ENCODE results near the gene WDR3.

WDR3 gene

DNA sequence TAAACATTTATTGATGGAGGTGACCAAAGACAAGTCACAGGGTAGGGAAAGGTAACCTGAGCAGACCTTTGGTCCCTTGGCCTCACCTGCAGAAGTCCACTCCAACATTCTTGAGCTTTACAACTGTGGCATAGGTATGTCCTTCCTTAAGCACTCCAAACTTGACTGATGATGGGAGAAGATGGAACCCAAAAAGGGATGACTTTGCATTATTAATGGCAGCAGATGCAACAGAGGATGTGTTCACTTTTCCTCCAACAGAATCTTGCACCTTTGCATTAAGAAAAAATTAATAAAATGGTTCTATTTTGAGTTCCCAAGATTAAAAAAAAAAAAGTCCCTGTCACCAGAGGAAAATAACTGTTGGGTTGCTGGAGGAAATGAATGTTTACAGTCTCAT, 42.2 kb downstream of the WDR3 start:
- TF ChIP-seq, protein P1, sequence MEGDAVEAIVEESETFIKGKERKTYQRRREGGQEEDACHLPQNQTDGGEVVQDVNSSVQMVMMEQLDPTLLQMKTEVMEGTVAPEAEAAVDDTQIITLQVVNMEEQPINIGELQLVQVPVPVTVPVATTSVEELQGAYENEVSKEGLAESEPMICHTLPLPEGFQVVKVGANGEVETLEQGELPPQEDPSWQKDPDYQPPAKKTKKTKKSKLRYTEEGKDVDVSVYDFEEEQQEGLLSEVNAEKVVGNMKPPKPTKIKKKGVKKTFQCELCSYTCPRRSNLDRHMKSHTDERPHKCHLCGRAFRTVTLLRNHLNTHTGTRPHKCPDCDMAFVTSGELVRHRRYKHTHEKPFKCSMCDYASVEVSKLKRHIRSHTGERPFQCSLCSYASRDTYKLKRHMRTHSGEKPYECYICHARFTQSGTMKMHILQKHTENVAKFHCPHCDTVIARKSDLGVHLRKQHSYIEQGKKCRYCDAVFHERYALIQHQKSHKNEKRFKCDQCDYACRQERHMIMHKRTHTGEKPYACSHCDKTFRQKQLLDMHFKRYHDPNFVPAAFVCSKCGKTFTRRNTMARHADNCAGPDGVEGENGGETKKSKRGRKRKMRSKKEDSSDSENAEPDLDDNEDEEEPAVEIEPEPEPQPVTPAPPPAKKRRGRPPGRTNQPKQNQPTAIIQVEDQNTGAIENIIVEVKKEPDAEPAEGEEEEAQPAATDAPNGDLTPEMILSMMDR (IDR thresholded peaks at IDR 0.05): no peak
- Histone ChIP-seq H3K9ac (no peak overlapping the region), H3K4me2 (ENCODE audit: low read length) (no peak overlapping the region), H3K36me3 (ENCODE audit: control insufficient read depth, insufficient read depth, low read length) (no peaks in the 10 kb centered on the region), H3K4me3 (ENCODE audit: low read depth, low read length) (no peak overlapping the region), H2AFZ (no peak overlapping the region), H3K4me1 (peaks cover 5% of the 10 kb centered on the region), H3K27ac (no peak overlapping the region), H3K79me2 (no peaks in the 10 kb centered on the region), H3K27me3 (ENCODE audit: control insufficient read depth, insufficient read depth, low read length) (no peaks in the 10 kb centered on the region), H3K9me3 (ENCODE audit: control insufficient read depth, low read length) (no peaks in the 10 kb centered on the region)

DNA sequence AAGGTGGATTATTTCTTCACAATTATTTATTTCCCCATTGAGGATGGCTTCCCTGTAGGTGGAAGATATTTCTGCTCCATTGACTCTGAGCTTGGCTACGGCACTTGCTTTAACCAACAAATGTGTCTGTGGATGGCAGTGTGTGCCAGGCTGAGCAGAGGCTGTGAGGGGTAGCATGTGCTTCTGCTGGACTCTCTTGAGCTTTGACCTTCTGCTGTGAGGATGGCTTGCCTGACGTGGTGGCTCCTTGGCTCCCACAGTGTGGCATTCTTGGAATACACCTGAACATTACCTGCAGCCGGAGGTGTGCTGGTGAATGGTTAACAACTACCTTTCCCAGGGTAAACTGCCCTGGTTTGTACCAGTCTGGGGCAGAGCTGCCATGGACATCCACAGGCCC, 46.8 kb downstream of the WDR3 start:
- no peak overlapping the region for H3K4me3 ChIP-seq (ENCODE audit: low read depth, low read length)
- no peaks in the 10 kb centered on the region for H3K36me3 ChIP-seq (ENCODE audit: control insufficient read depth, insufficient read depth, low read length)
- H3K79me2 ChIP-seq: no peaks in the 10 kb centered on the region
- no peaks in the 10 kb centered on the region for H3K27me3 ChIP-seq (ENCODE audit: control insufficient read depth, insufficient read depth, low read length)
- H3K4me2 ChIP-seq (ENCODE audit: low read length): no peak overlapping the region
- H3K9me3 ChIP-seq (ENCODE audit: control insufficient read depth, low read length): no peaks in the 10 kb centered on the region
- H3K4me1 ChIP-seq: no peaks in the 10 kb centered on the region
- H3K9ac ChIP-seq: no peak overlapping the region
- peak overlapping the region; percentile 42 for H2AFZ ChIP-seq
- no peak overlapping the region for H3K27ac ChIP-seq
- TF ChIP-seq, protein P1 (IDR thresholded peaks at IDR 0.05): no peak

DNA sequence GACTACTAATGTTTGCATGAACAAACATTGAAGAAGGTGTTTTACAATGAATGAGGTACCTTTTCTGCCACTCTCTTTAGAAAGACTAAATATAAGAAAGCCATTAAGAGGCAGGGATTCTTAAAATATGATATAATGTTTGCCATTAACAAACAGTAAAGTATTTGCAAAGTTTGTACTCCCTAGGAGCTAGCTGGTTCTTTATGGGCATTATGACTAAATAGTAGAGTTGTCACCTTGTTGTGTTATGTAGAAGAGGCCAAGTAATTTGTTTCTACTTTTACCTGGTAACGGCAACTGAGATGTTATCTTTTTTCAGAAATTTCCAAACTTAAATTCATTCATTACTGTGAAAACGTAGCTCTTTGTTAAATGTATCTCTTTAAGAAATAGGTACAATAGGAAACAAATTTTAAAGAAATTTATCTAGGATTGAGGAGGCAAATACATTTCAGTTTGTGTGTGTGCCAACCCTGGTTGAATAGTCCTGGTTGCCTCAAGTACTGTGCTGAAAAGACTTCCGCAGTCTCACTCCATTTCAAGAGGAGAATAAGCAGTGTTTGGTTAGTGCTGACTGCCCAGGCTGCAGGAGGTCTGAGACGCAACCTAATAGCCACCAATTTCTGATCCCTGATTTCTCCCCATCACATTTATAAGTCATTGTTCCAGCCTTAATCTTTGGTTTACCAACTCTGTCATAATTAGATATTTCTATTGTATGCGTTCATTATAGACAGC, 52.1 kb downstream of the WDR3 start:
- H3K36me3 ChIP-seq (ENCODE audit: control insufficient read depth, insufficient read depth, low read length): no peaks in the 10 kb centered on the region
- H3K79me2 ChIP-seq: no peaks in the 10 kb centered on the region
- no peak overlapping the region for H3K4me2 ChIP-seq (ENCODE audit: low read length)
- no peak overlapping the region for H3K9ac ChIP-seq
- no peak overlapping the region for H2AFZ ChIP-seq
- TF ChIP-seq, protein P1 (IDR thresholded peaks at IDR 0.05): no peak
- H3K9me3 ChIP-seq (ENCODE audit: control insufficient read depth, low read length): no peaks in the 10 kb centered on the region
- H3K27me3 ChIP-seq (ENCODE audit: control insufficient read depth, insufficient read depth, low read length): no peaks in the 10 kb centered on the region
- H3K4me3 ChIP-seq (ENCODE audit: low read depth, low read length): no peak overlapping the region
- H3K4me1 ChIP-seq: no peaks in the 10 kb centered on the region
- H3K27ac ChIP-seq: no peak overlapping the region

DNA sequence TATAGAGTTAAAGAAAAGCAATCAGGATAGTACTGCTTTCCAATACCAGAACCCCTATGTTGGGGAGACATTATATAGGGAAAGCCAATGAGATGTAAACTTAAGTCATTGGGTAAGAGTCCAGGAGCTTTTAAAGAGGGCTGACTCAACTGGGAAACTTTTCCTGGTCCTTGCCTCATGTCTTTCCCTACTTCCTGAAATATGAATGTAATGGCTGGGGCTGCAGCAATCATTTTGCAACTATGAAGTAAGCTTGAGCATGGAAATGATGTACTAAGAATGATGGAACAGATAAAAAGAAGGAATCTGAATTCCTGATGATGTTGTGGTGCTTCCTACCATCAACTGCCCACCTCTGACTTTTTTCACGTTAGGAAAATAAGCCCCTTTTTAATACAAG, 55.7 kb downstream of the WDR3 start:
- Histone ChIP-seq H3K9ac (no peak overlapping the region), H3K36me3 (ENCODE audit: control insufficient read depth, insufficient read depth, low read length) (no peaks in the 10 kb centered on the region), H3K9me3 (ENCODE audit: control insufficient read depth, low read length) (no peaks in the 10 kb centered on the region), H3K4me2 (ENCODE audit: low read length) (no peak overlapping the region), H3K4me1 (no peaks in the 10 kb centered on the region), H3K4me3 (ENCODE audit: low read depth, low read length) (no peak overlapping the region), H3K27me3 (ENCODE audit: control insufficient read depth, insufficient read depth, low read length) (no peaks in the 10 kb centered on the region), H2AFZ (no peak overlapping the region), H3K79me2 (no peaks in the 10 kb centered on the region), H3K27ac (no peak overlapping the region)
- TF ChIP-seq, protein P1 (IDR thresholded peaks at IDR 0.05): no peak

DNA sequence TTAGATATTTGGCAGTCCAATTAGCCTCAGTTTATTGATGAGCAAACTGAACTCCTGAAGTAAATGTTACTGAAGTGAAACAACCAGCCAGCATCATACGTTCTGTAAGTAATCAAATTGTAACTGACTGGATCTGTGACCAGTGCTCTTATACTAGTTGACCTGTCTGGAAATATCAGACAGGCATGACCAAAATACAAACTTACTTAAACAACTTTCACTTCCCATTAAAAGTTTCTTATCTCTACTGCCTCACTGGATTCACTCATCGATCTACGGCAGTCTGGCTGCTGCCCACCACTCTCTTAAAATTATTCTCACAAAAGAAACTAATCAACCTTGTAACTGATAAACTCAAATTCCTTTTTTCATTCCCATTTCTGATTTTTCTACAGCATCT, 56.4 kb downstream of the WDR3 start:
- H3K4me2 ChIP-seq (ENCODE audit: low read length): no peak overlapping the region
- no peaks in the 10 kb centered on the region for H3K4me1 ChIP-seq
- H3K9ac ChIP-seq: no peak overlapping the region
- H3K79me2 ChIP-seq: no peaks in the 10 kb centered on the region
- no peak overlapping the region for H3K4me3 ChIP-seq (ENCODE audit: low read depth, low read length)
- no peaks in the 10 kb centered on the region for H3K9me3 ChIP-seq (ENCODE audit: control insufficient read depth, low read length)
- TF ChIP-seq, protein P1 (IDR thresholded peaks at IDR 0.05): no peak
- no peaks in the 10 kb centered on the region for H3K27me3 ChIP-seq (ENCODE audit: control insufficient read depth, insufficient read depth, low read length)
- no peaks in the 10 kb centered on the region for H3K36me3 ChIP-seq (ENCODE audit: control insufficient read depth, insufficient read depth, low read length)
- H3K27ac ChIP-seq: no peak overlapping the region
- no peak overlapping the region for H2AFZ ChIP-seq
